HS-5 (cell line): ENCODE measurements around the gene CPS1.

Source experiments
- DNase-seq: peaks from one replicate; pipeline ENCODE4 v3.0.0-alpha.2; 2012; ENCODE audit warnings: low read depth

The CPS1 gene

GRCh38 chr2:210546424-210547208, 9.8 kb upstream of the CPS1 start:
- DNase-seq, result no peak

- no peak for DNase-seq
Observed at GRCh38 chr2:210548031-210548430, 8.4 kb upstream of the CPS1 start.

- no peak for DNase-seq
Observed at GRCh38 chr2:210548878-210549384, 7.5 kb upstream of the CPS1 start.

GRCh38 chr2:210551001-210551400, 5.4 kb upstream of the CPS1 start:
- DNase-seq, result no peak

DNA sequence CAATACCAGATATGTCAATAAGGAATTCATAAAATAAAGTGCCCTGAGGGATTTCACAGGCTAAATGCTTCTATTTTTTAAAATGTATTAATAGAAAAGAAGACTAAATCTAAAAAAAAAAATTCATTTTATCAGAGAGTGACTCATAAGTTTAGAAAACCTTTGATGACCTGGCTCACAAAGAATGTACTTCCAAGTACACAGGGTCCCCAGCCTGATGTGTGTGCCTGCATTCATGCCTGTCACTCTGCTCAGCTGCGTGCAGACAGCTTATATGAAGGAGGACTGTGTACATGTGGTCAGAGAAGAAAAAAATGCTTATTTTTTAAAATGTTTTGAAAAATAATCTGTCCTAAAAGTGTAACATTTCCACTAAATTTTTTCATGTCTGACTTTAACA, 3.0 kb upstream of the CPS1 start:
- peak; percentile 16 for DNase-seq

GRCh38 chr2:210555555-210555954, 844 bp upstream of the CPS1 start:
- DNase-seq, result no peak

- DNase-seq, result no peak
Observed at GRCh38 chr2:210557721-210558120, 1.3 kb downstream of the CPS1 start.

DNA sequence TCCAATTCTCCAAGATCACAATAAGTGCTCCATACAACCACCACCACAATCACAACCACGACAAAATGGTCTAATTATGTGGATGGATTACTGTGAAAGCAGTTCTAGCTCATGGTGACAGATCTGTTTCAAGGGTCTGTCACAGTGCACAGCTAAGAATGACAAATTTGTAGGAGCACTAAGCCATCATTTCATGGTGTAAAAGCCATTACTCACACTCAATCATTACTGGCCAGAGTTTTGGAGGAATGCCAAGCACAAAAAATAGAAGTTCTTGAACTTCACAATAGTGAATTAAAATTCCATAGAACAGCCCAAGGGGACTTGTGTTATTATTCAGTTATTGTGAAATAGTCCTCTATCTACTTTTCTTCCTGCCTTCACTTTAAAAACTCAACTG, 2.3 kb downstream of the CPS1 start:
- DNase-seq, result no peak

DNA sequence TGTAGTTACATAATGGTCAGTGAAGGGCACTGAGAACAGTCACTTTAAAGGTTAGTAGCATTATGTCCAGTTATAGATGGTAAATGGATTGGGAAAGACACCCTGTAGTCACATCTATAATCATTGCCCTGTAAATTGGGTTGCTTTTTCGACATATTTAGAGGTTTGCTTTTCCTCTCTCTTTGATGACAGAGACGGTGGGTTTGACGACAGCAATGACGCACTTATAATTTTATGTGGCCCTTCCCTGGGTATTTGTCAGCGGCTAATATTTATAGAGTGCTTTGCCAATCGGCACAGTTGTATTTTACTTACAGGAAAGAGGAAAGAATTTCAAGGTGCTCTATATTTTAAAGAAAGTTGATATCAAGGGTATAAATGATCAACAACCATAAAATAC, 2.8 kb downstream of the CPS1 start:
- no peak for DNase-seq

GRCh38 chr2:210561475-210561874, 5.1 kb downstream of the CPS1 start:
- no peak for DNase-seq

DNA sequence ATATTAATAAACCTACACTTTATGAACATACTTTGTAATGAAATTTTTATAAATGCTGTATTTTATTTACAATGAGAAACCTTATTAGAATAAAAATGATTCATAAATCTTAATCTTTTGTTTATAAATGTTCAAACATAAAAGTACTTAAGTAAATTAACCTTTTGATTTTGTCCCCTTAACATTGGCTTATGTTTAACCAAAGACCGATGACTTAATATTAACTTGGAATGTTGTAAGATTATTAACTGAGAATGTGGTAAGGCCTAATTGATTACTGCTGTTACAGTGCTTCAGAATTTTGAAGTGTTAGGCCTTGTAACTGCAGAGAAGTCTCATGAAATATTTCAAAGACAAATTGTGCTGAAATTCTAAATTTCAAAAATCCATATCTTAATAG, 5.7 kb downstream of the CPS1 start:
- DNase-seq, result no peak

DNA sequence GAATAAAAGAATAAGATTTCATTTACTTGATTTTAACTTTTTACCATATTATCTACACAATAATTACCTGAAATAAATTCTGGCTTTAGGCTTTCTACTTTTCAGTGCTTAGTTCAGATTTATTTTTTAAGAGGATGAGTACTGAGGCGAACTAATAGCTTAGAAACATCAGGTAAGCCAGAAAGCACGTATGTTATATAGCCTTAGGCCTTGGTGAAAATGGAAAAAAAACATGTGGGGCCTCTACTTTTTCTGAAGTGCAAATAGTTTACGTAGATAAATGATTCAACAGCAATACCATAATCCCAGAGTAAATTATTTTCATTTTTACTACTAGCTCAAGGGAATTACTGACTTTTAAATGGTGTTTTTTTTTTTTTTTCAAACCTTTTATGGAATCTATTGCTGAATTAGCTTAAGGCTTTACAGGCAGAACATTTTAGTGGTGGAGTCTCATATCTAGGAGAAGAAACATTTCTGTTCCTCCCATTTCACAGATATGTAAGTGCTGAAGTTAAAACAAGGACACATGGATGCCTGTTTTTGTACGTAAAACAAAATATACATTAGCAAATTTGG, 6.2 kb downstream of the CPS1 start:
- DNase-seq, result no peak

GRCh38 chr2:210567279-210567678, 10.9 kb downstream of the CPS1 start:
- DNase-seq, result no peak

DNA sequence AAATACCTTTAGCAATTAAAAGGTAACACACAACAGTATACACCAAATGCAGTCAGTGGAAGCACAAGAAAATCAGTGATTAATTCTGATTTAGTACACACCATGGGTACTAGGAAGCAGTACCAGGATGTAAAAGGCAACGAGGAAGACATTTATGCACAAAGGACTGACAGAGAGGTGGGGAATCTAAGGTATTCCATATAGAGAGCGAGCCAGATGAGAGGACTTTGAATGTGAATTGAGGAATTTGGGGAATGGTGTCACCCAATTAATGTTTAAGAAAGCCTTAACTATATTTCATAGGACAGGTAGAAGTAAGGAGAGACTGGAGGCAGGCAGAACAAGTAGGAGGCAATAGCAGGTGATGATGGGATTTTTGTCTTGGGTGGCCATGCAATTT, 11.7 kb downstream of the CPS1 start:
- no peak for DNase-seq

- peak; percentile 47 for DNase-seq
Observed at GRCh38 chr2:210577263-210578071, 21.1 kb downstream of the CPS1 start.

DNA sequence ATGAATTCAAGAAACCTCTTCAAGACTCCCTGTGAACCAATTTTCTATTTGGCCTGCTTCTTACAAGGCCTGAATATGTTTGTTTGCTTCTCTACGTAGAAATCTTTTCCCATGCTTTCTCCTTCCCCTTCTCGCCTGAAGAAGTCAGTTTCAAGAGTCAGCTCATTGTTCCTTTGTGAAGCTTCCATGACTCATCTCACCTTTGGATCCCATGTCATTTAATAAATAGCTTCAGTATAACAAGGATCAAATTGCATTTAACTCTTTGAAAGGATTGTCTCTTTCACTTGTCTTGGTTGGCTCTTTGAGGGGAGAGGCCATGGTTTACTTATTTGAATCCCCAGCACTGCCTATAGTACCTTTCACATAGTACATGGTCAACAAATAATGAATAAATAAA, 28.4 kb downstream of the CPS1 start:
- DNase-seq, result no peak

DNA sequence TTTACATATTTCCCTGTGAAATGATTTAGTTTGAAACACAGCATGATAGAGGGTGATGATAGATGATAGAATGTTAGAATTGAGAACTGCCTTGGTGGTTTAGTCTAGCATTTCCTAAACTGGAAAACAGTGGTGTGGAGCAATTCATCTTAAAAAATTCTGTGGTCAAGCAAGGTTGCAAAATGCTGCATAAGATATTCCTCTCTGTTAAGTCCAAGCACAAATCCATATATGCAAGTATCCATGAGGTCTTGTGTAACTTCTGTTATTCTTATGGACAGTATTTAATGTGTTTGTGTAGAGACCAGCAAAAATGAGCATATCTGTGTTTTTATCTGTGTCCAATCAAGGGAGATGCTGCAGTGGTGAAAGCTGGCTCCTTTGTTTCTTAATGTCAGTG, 30.0 kb downstream of the CPS1 start:
- DNase-seq, result no peak

- DNase-seq, result no peak
Observed at GRCh38 chr2:210591663-210592062, 35.3 kb downstream of the CPS1 start.

- DNase-seq, result no peak
Observed at GRCh38 chr2:210592726-210593125, 36.3 kb downstream of the CPS1 start.

GRCh38 chr2:210593166-210593565, 36.8 kb downstream of the CPS1 start:
- no peak for DNase-seq

DNA sequence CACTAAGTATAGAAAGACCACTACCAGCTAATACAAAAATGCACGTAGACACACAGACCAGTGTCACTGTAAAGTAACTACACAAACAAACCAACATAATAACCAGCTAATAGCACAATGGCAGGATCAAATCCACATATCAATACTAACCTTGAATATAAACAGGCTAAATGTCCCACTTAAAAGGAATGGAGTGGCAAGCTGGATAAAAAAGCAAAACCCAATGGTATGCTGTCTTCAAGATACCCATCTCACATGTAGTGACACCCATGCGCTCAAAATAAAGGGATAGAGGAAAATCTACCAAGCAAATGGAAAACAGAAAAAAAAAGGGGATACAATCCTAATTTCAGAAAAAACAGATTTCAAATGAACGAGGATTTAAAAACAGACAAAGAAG, 41.8 kb downstream of the CPS1 start:
- no peak for DNase-seq

GRCh38 chr2:210599476-210599875, 43.1 kb downstream of the CPS1 start:
- no peak for DNase-seq

- DNase-seq, result no peak
Observed at GRCh38 chr2:210604666-210605065, 48.3 kb downstream of the CPS1 start.
